ENCODE measurements around the gene GPRC5A. TPM values are rescaled to one million over a fixed set of nuclear protein-coding genes. Genes with fewer than 3 reads are reported as not detected.

GPRC5A gene
- total and polyA plus RNA-seq, 3 experiments from 2014 or later = not detected

GRCh38 chr12:12891881-12892355, 556 bp downstream of the GPRC5A start:
- CTCF ChIA-PET = no interaction called here
- POLR2A ChIA-PET = no interaction called here
- Mint-ChIP-seq H3K27ac (no peak overlapping the region), H3K4me3 (peak overlapping the region in 2 of 7 donors; percentile 29 to 77), H3K9me3 (no peaks in the 10 kb centered on the region), H3K27me3 (peaks cover 31 to 72% of the 10 kb centered on the region in 2 donors), H3K36me3 (no peaks in the 10 kb centered on the region), H3K4me1 (peaks cover 8 to 20% (median 10%) of the 10 kb centered on the region in 3 donors)
- Histone ChIP-seq H3K27me3 (ENCODE audit: insufficient read depth, low read length, poor library complexity, severe bottlenecking) (peaks cover 4% of the 10 kb centered on the region), H3K36me3 (ENCODE audit: insufficient read depth, low read length) (no peaks in the 10 kb centered on the region), H3K4me1 (ENCODE audit: insufficient read depth, low read length) (no peaks in the 10 kb centered on the region), H3K27ac (ENCODE audit: low read depth, low read length) (no peak overlapping the region), H3K4me3 (ENCODE audit: low read length) (no peak overlapping the region), H3K9me3 (ENCODE audit: low read length) (no peaks in the 10 kb centered on the region)
- no peak for DNase-seq

- H3K4me3 Mint-ChIP-seq = no peak overlapping the region
- peaks cover 4% of the 10 kb centered on the region for H3K27me3 ChIP-seq (ENCODE audit: insufficient read depth, low read length, poor library complexity, severe bottlenecking)
- peak overlapping the region in 1 of 8 donors; percentile 12 for H3K27ac Mint-ChIP-seq
- no peaks in the 10 kb centered on the region for H3K9me3 ChIP-seq (ENCODE audit: low read length)
- H3K4me1 ChIP-seq (ENCODE audit: insufficient read depth, low read length) = no peaks in the 10 kb centered on the region
- ChIA-PET POLR2A (no interaction called here), CTCF (no interaction called here)
- H3K4me1 Mint-ChIP-seq = peaks cover 8 to 20% (median 10%) of the 10 kb centered on the region in 3 donors
- H3K36me3 ChIP-seq (ENCODE audit: insufficient read depth, low read length) = no peaks in the 10 kb centered on the region
- H3K36me3 Mint-ChIP-seq = no peaks in the 10 kb centered on the region
- no peak overlapping the region for H3K4me3 ChIP-seq (ENCODE audit: low read length)
- no peak for DNase-seq
- no peak overlapping the region for H3K27ac ChIP-seq (ENCODE audit: low read depth, low read length)
- peaks cover 31 to 73% of the 10 kb centered on the region in 2 donors for H3K27me3 Mint-ChIP-seq
- no peaks in the 10 kb centered on the region for H3K9me3 Mint-ChIP-seq
These were observed 1.3 kb downstream of the GPRC5A start for GRCh38 chr12:12892681-12893141.

- H3K4me3 ChIP-seq (ENCODE audit: low read length) = no peak overlapping the region
- H3K9me3 ChIP-seq (ENCODE audit: low read length) = no peaks in the 10 kb centered on the region
- no peak overlapping the region for H3K27ac ChIP-seq (ENCODE audit: low read depth, low read length)
- CTCF ChIA-PET = no interaction called here
- no peaks in the 10 kb centered on the region for H3K36me3 Mint-ChIP-seq
- H3K27me3 ChIP-seq (ENCODE audit: insufficient read depth, low read length, poor library complexity, severe bottlenecking) = peaks cover 4% of the 10 kb centered on the region
- no peaks in the 10 kb centered on the region for H3K36me3 ChIP-seq (ENCODE audit: insufficient read depth, low read length)
- H3K9me3 Mint-ChIP-seq = no peaks in the 10 kb centered on the region
- no peak overlapping the region for H3K4me3 Mint-ChIP-seq
- no peak overlapping the region for H3K27ac Mint-ChIP-seq
- H3K4me1 ChIP-seq (ENCODE audit: insufficient read depth, low read length) = no peaks in the 10 kb centered on the region
- DNase-seq = no peak
- peaks cover 8 to 20% (median 10%) of the 10 kb centered on the region in 3 donors for H3K4me1 Mint-ChIP-seq
- peaks cover 29 to 69% of the 10 kb centered on the region in 2 donors for H3K27me3 Mint-ChIP-seq
- POLR2A ChIA-PET = no interaction called here
These were observed 2.1 kb downstream of the GPRC5A start for GRCh38 chr12:12893438-12893837.

GRCh38 chr12:12896260-12896659, 4.9 kb downstream of the GPRC5A start:
- H3K27me3 Mint-ChIP-seq = peaks cover 14 to 55% of the 10 kb centered on the region in 2 donors
- CTCF ChIA-PET = interaction anchor here (1.1 kb wide), 1 partner anchor 20 kb away, joined by 3 read pairs; no protein-coding TSS in a partner anchor

GRCh38 chr12:12897302-12897701, 5.9 kb downstream of the GPRC5A start:
- no peaks in the 10 kb centered on the region for H3K9me3 ChIP-seq (ENCODE audit: low read length)
- Mint-ChIP-seq H3K4me3 (no peak overlapping the region), H3K27ac (no peak overlapping the region), H3K4me1 (no peaks in the 10 kb centered on the region), H3K36me3 (no peaks in the 10 kb centered on the region), H3K27me3 (peaks cover 8 to 54% of the 10 kb centered on the region in 2 donors), H3K9me3 (no peaks in the 10 kb centered on the region)
- peaks cover 4% of the 10 kb centered on the region for H3K27me3 ChIP-seq (ENCODE audit: insufficient read depth, low read length, poor library complexity, severe bottlenecking)
- ChIA-PET CTCF (no interaction called here), POLR2A (interaction anchor here (0.7 kb wide), 1 partner anchor 429 kb away, joined by 4 read pairs; no protein-coding TSS in a partner anchor)
- H3K4me3 ChIP-seq (ENCODE audit: low read length) = no peak overlapping the region
- no peaks in the 10 kb centered on the region for H3K4me1 ChIP-seq (ENCODE audit: insufficient read depth, low read length)
- H3K36me3 ChIP-seq (ENCODE audit: insufficient read depth, low read length) = no peaks in the 10 kb centered on the region
- DNase-seq = no peak
- H3K27ac ChIP-seq (ENCODE audit: low read depth, low read length) = no peak overlapping the region

More at GRCh38 chr12:12896260-12896659, 4.9 kb downstream of the GPRC5A start:
- DNase-seq = no peak
- Histone ChIP-seq H3K4me3 (ENCODE audit: low read length) (no peak overlapping the region), H3K27ac (ENCODE audit: low read depth, low read length) (no peak overlapping the region), H3K9me3 (ENCODE audit: low read length) (no peaks in the 10 kb centered on the region), H3K36me3 (ENCODE audit: insufficient read depth, low read length) (no peaks in the 10 kb centered on the region), H3K27me3 (ENCODE audit: insufficient read depth, low read length, poor library complexity, severe bottlenecking) (peaks cover 4% of the 10 kb centered on the region), H3K4me1 (ENCODE audit: insufficient read depth, low read length) (no peaks in the 10 kb centered on the region)
- Mint-ChIP-seq H3K9me3 (no peaks in the 10 kb centered on the region), H3K4me1 (peaks cover 0 to 8% (median 4%) of the 10 kb centered on the region in 3 donors), H3K27ac (no peak overlapping the region), H3K36me3 (no peaks in the 10 kb centered on the region), H3K4me3 (no peak overlapping the region)
- POLR2A ChIA-PET = no interaction called here

GRCh38 chr12:12898136-12898717, 6.9 kb downstream of the GPRC5A start:
- H3K36me3 Mint-ChIP-seq = no peaks in the 10 kb centered on the region
- Histone ChIP-seq H3K27me3 (ENCODE audit: insufficient read depth, low read length, poor library complexity, severe bottlenecking) (no peaks in the 10 kb centered on the region), H3K27ac (ENCODE audit: low read depth, low read length) (no peak overlapping the region), H3K9me3 (ENCODE audit: low read length) (no peaks in the 10 kb centered on the region), H3K4me1 (ENCODE audit: insufficient read depth, low read length) (no peaks in the 10 kb centered on the region), H3K36me3 (ENCODE audit: insufficient read depth, low read length) (no peaks in the 10 kb centered on the region), H3K4me3 (ENCODE audit: low read length) (no peak overlapping the region)
- H3K4me1 Mint-ChIP-seq = no peaks in the 10 kb centered on the region
- peaks cover 7 to 45% of the 10 kb centered on the region in 2 donors for H3K27me3 Mint-ChIP-seq
- H3K9me3 Mint-ChIP-seq = no peaks in the 10 kb centered on the region
- ChIA-PET CTCF (no interaction called here), POLR2A (interaction anchor here (0.7 kb wide), 1 partner anchor 430 kb away, joined by 4 read pairs; no protein-coding TSS in a partner anchor)
- H3K4me3 Mint-ChIP-seq = no peak overlapping the region
- peak overlapping the region in 1 of 8 donors; percentile 63 for H3K27ac Mint-ChIP-seq
- DNase-seq = no peak

- no peaks in the 10 kb centered on the region for H3K36me3 Mint-ChIP-seq
- Histone ChIP-seq H3K27me3 (ENCODE audit: insufficient read depth, low read length, poor library complexity, severe bottlenecking) (no peaks in the 10 kb centered on the region), H3K4me3 (ENCODE audit: low read length) (no peak overlapping the region), H3K9me3 (ENCODE audit: low read length) (no peaks in the 10 kb centered on the region), H3K27ac (ENCODE audit: low read depth, low read length) (no peak overlapping the region), H3K36me3 (ENCODE audit: insufficient read depth, low read length) (no peaks in the 10 kb centered on the region), H3K4me1 (ENCODE audit: insufficient read depth, low read length) (no peaks in the 10 kb centered on the region)
- peaks cover 5 to 40% of the 10 kb centered on the region in 2 donors for H3K27me3 Mint-ChIP-seq
- H3K4me3 Mint-ChIP-seq = no peak overlapping the region
- H3K9me3 Mint-ChIP-seq = no peaks in the 10 kb centered on the region
- no peaks in the 10 kb centered on the region for H3K4me1 Mint-ChIP-seq
- POLR2A ChIA-PET = no interaction called here
- DNase-seq = no peak
- H3K27ac Mint-ChIP-seq = peak overlapping the region in 1 of 8 donors; percentile 66
- CTCF ChIA-PET = no interaction called here
These were observed 7.6 kb downstream of the GPRC5A start for GRCh38 chr12:12898911-12899511.

GRCh38 chr12:12899530-12900380, 8.4 kb downstream of the GPRC5A start:
- ChIA-PET POLR2A (interaction anchor here (0.6 kb wide), 1 partner anchor 53 kb away, joined by 6 read pairs; no protein-coding TSS in a partner anchor), CTCF (no interaction called here)
- no peaks in the 10 kb centered on the region for H3K27me3 ChIP-seq (ENCODE audit: insufficient read depth, low read length, poor library complexity, severe bottlenecking)
- H3K36me3 Mint-ChIP-seq = no peaks in the 10 kb centered on the region
- H3K9me3 Mint-ChIP-seq = no peaks in the 10 kb centered on the region
- H3K36me3 ChIP-seq (ENCODE audit: insufficient read depth, low read length) = no peaks in the 10 kb centered on the region
- H3K27ac ChIP-seq (ENCODE audit: low read depth, low read length) = no peak overlapping the region
- no peak for DNase-seq
- H3K4me3 ChIP-seq (ENCODE audit: low read length) = no peak overlapping the region
- H3K9me3 ChIP-seq (ENCODE audit: low read length) = no peaks in the 10 kb centered on the region
- no peak overlapping the region for H3K27ac Mint-ChIP-seq
- no peaks in the 10 kb centered on the region for H3K4me1 Mint-ChIP-seq
- H3K27me3 Mint-ChIP-seq = peaks cover 5 to 38% of the 10 kb centered on the region in 2 donors
- no peak overlapping the region for H3K4me3 Mint-ChIP-seq
- no peaks in the 10 kb centered on the region for H3K4me1 ChIP-seq (ENCODE audit: insufficient read depth, low read length)

Data from CD8-positive, alpha-beta memory T cell (primary cell).